ENCODE results near the gene SPOCK1. TPM values are rescaled to one million over a fixed set of nuclear protein-coding genes. Genes with fewer than 3 reads are reported as not detected.
A peak's percentile ranks its signal among the peaks of the same experiment; 100 is the strongest.

SPOCK1 gene
- total and polyA plus RNA-seq, 2 experiments from 2014 or later = 5.6 to 10.1 TPM

- H3K4me3 ChIP-seq = no peak overlapping the region
- WGBS (ENCODE audit: low lambda C conversion rate, missing lambda C conversion rate) = 80% methylated on average over 11 of the region's 11 CpGs
- H3K4me1 ChIP-seq (ENCODE audit: insufficient read depth) = no peaks in the 10 kb centered on the region
- H3K79me2 ChIP-seq = no peaks in the 10 kb centered on the region
- no peak overlapping the region for H3K27ac ChIP-seq
- no peak overlapping the region for H3K4me2 ChIP-seq
- no peak overlapping the region for H2AFZ ChIP-seq
- no peak for TF ChIP-seq EZH2 (IDR thresholded peaks at IDR 0.05; ENCODE audit: borderline replicate concordance)
- TF ChIP-seq EZH2phosphoT487 (IDR thresholded peaks at IDR 0.05; ENCODE audit: low read depth, severe bottlenecking, unreplicated experiment) = no peak
- no peak for TF ChIP-seq CTCF (IDR thresholded peaks at IDR 0.05; ENCODE audit: poor library complexity)
- no peaks in the 10 kb centered on the region for H3K9me3 ChIP-seq (ENCODE audit: low read depth)
- no peaks in the 10 kb centered on the region for H3K9me2 ChIP-seq (replicated peaks; ENCODE audit: insufficient read depth)
- H3K27me3 ChIP-seq = no peaks in the 10 kb centered on the region
- no peak for DNase-seq (ENCODE audit: low spot score)
- H4K20me1 ChIP-seq (ENCODE audit: insufficient read depth, poor library complexity, severe bottlenecking) = no peaks in the 10 kb centered on the region
- H3K36me3 ChIP-seq (replicated peaks; ENCODE audit: insufficient read depth, low read depth) = no peaks in the 10 kb centered on the region
Measured at GRCh38 chr5:137375741-137376526, 123.2 kb downstream of the SPOCK1 start.

- Histone ChIP-seq H4K20me1 (ENCODE audit: insufficient read depth, poor library complexity, severe bottlenecking) (no peaks in the 10 kb centered on the region), H3K9me2 (replicated peaks; ENCODE audit: insufficient read depth) (no peaks in the 10 kb centered on the region), H3K4me3 (no peak overlapping the region), H3K4me2 (no peak overlapping the region), H2AFZ (no peak overlapping the region), H3K9me3 (ENCODE audit: low read depth) (no peaks in the 10 kb centered on the region), H3K36me3 (replicated peaks; ENCODE audit: insufficient read depth, low read depth) (no peaks in the 10 kb centered on the region), H3K27ac (no peak overlapping the region), H3K27me3 (no peaks in the 10 kb centered on the region), H3K79me2 (no peaks in the 10 kb centered on the region), H3K4me1 (ENCODE audit: insufficient read depth) (no peaks in the 10 kb centered on the region)
- WGBS (ENCODE audit: low lambda C conversion rate, missing lambda C conversion rate) = 72% methylated on average over 7 of the region's 7 CpGs
- no peak for TF ChIP-seq EZH2 (IDR thresholded peaks at IDR 0.05; ENCODE audit: borderline replicate concordance)
- TF ChIP-seq EZH2phosphoT487 (IDR thresholded peaks at IDR 0.05; ENCODE audit: low read depth, severe bottlenecking, unreplicated experiment) = no peak
- TF ChIP-seq CTCF (IDR thresholded peaks at IDR 0.05; ENCODE audit: poor library complexity) = no peak
- peak; percentile 11 for DNase-seq (ENCODE audit: low spot score)
Measured at GRCh38 chr5:137374110-137374714, 124.9 kb downstream of the SPOCK1 start.

- no peak overlapping the region for H2AFZ ChIP-seq
- TF ChIP-seq EZH2phosphoT487 (IDR thresholded peaks at IDR 0.05; ENCODE audit: low read depth, severe bottlenecking, unreplicated experiment) = no peak
- no peak for TF ChIP-seq EZH2 (IDR thresholded peaks at IDR 0.05; ENCODE audit: borderline replicate concordance)
- no peak for TF ChIP-seq CTCF (IDR thresholded peaks at IDR 0.05; ENCODE audit: poor library complexity)
- no peaks in the 10 kb centered on the region for H3K4me1 ChIP-seq (ENCODE audit: insufficient read depth)
- no peaks in the 10 kb centered on the region for H3K9me2 ChIP-seq (replicated peaks; ENCODE audit: insufficient read depth)
- WGBS (ENCODE audit: low lambda C conversion rate, missing lambda C conversion rate) = 90% methylated on average over 2 of the region's 2 CpGs
- no peaks in the 10 kb centered on the region for H3K27me3 ChIP-seq
- H4K20me1 ChIP-seq (ENCODE audit: insufficient read depth, poor library complexity, severe bottlenecking) = no peaks in the 10 kb centered on the region
- no peaks in the 10 kb centered on the region for H3K79me2 ChIP-seq
- no peak overlapping the region for H3K4me2 ChIP-seq
- H3K36me3 ChIP-seq (replicated peaks; ENCODE audit: insufficient read depth, low read depth) = no peaks in the 10 kb centered on the region
- H3K27ac ChIP-seq = no peak overlapping the region
- H3K9me3 ChIP-seq (ENCODE audit: low read depth) = no peaks in the 10 kb centered on the region
- H3K4me3 ChIP-seq = no peak overlapping the region
- no peak for DNase-seq (ENCODE audit: low spot score)
Measured at GRCh38 chr5:137372773-137373160, 126.4 kb downstream of the SPOCK1 start.

All from hepatocyte (in vitro differentiated cells).